Kidney (tissue), 14 donors: ENCODE data around the gene B4GALNT3. TPM values are rescaled to one million over a fixed set of nuclear protein-coding genes. Genes with fewer than 3 reads are reported as not detected.

Source experiments
- DNase-seq, 5 donors: peaks; one replicate each; pipeline ENCODE4 v3.0.0-alpha.2; 2013 to 2020
- FAIRE-seq: peaks from 2 replicates; lab custom pipeline; 2012; peaks lifted over from hg19 to GRCh38; lab: Jason Lieb, UNC
- H3K27ac ChIP-seq, 2 donors: one replicate each; pipeline ENCODE4 v1.7.0; 2013; ENCODE audit warnings: low read depth in 2 of 2, low read length in 2 of 2, inconsistent platforms in 1 of 2
- H3K27me3 ChIP-seq: one replicate; pipeline ENCODE4 v1.7.1; 2013; ENCODE audit warnings: low read length, inconsistent platforms; ENCODE audit not compliant: control insufficient read depth, insufficient read depth
- H3K36me3 ChIP-seq, 3 donors: one replicate each; pipeline versions ENCODE4 v1.7.0 to v1.7.1; 2013; ENCODE audit warnings: low read length in 3 of 3, control low read depth in 1 of 3, inconsistent platforms in 1 of 3; ENCODE audit not compliant: insufficient read depth in 3 of 3, control insufficient read depth in 2 of 3
- H3K4me1 ChIP-seq, 3 donors: one replicate each; pipeline versions ENCODE4 v1.7.0 to v1.7.1; 2013; ENCODE audit warnings: low read length in 3 of 3, inconsistent platforms in 1 of 3, low read depth in 1 of 3; ENCODE audit not compliant: control insufficient read depth in 2 of 3, insufficient read depth in 2 of 3
- H3K4me3 ChIP-seq, 3 donors: one replicate each; pipeline versions ENCODE4 v1.7.0 to v1.8.1; 2013; ENCODE audit warnings: low read length in 3 of 3, control low read depth in 1 of 3, inconsistent platforms in 1 of 3
- H3K9ac ChIP-seq, 3 donors: one replicate each; pipeline versions ENCODE4 v1.7.0 to v1.7.1; 2013; ENCODE audit warnings: low read length in 3 of 3, control low read depth in 1 of 3, inconsistent platforms in 1 of 3
- H3K9me3 ChIP-seq, 3 donors: one replicate each; pipeline versions ENCODE4 v1.7.0 to v1.7.1; 2013; ENCODE audit warnings: low read length in 3 of 3, control low read depth in 1 of 3, inconsistent platforms in 1 of 3; ENCODE audit not compliant: control insufficient read depth in 2 of 3, insufficient read depth in 1 of 3
- CTCF ChIP-seq: IDR thresholded peaks from 3 replicates; pipeline ENCODE4 v1.5.1; 2012; ENCODE audit warnings: mild to moderate bottlenecking, moderate library complexity, borderline replicate concordance; ENCODE audit not compliant: insufficient read depth; ENCODE audit errors: extremely low read depth
- intact Hi-C: fragments of 100-400 bp; cut with DNase I; formaldehyde crosslinking; loops from one replicate; pipeline ENCODE4 v1.11.1; 2022
- polyA plus RNA-seq: library from polyadenylated mRNA; stranded (reverse); fragments of 350-450 nt; fragmentation: Illumina TruSeq; extraction: RNeasy Lipid Tissue Mini Kit (QIAGEN cat#74804); gene quantifications from one replicate; pipeline ENCODE4 v1.2.3, GENCODE V29; 2014; ENCODE audit warnings: low read depth, low replicate concordance; ENCODE audit not compliant: insufficient read depth
- total RNA-seq: library from RNA; stranded (reverse); fragmentation: NEBNext Ultra II Directional; extraction: Animal tissue kit (Norgen Biotek cat#: 25700); gene quantifications from one replicate; pipeline ENCODE4 v1.2.1, GENCODE V29; 2021
- donor health status: control.
- donor health status: control.
- donor health status: control.
- donor health status: control.
- donor health status: control.
- donor health status: DM: yes; HTN: yes; CAD: no.
- donor health status: Normal renal cell carcinoma (clear cell type).

B4GALNT3 gene
- total and polyA plus RNA-seq, 2 donors from 2014 or later, result 11.3 to 12.5 TPM

- FAIRE-seq (no peak), DNase-seq (no peak)
- Histone ChIP-seq H3K4me3 (no peak overlapping the region), H3K36me3 (no peaks in the 10 kb centered on the region), H3K9me3 (no peaks in the 10 kb centered on the region), H3K9ac (no peak overlapping the region), H3K4me1 (no peaks in the 10 kb centered on the region), H3K27ac (no peak overlapping the region), H3K27me3 (no peaks in the 10 kb centered on the region)
- intact Hi-C loops, result no loop called here
- TF ChIP-seq CTCF, result no peak
Observed at GRCh38 chr12:554001-554285, 94.2 kb downstream of the B4GALNT3 start.

- Histone ChIP-seq H3K27ac (no peak overlapping the region), H3K36me3 (no peaks in the 10 kb centered on the region), H3K27me3 (no peaks in the 10 kb centered on the region), H3K4me1 (no peaks in the 10 kb centered on the region), H3K9ac (no peak overlapping the region), H3K9me3 (no peaks in the 10 kb centered on the region), H3K4me3 (no peak overlapping the region)
- TF ChIP-seq CTCF, result no peak
- intact Hi-C loops, result no loop called here
- FAIRE-seq (no peak), DNase-seq (no peak)
Observed at GRCh38 chr12:556498-556897, 96.8 kb downstream of the B4GALNT3 start.

- intact Hi-C loops, result no loop called here
- TF ChIP-seq CTCF, result no peak
- Histone ChIP-seq H3K36me3 (no peaks in the 10 kb centered on the region), H3K4me3 (no peak overlapping the region), H3K9me3 (no peaks in the 10 kb centered on the region), H3K4me1 (no peaks in the 10 kb centered on the region), H3K27ac (no peak overlapping the region), H3K9ac (no peak overlapping the region), H3K27me3 (no peaks in the 10 kb centered on the region)
- no peak for DNase-seq
- FAIRE-seq, result no peak
Observed at GRCh38 chr12:558580-558979, 98.8 kb downstream of the B4GALNT3 start.

GRCh38 chr12:559208-559905, 99.6 kb downstream of the B4GALNT3 start:
- no peaks in the 10 kb centered on the region for H3K9me3 ChIP-seq
- H3K27ac ChIP-seq, result no peak overlapping the region
- FAIRE-seq, result no peak
- H3K4me3 ChIP-seq, result no peak overlapping the region
- no peaks in the 10 kb centered on the region for H3K27me3 ChIP-seq
- H3K36me3 ChIP-seq, result no peaks in the 10 kb centered on the region
- TF ChIP-seq CTCF, result no peak
- H3K4me1 ChIP-seq, result no peaks in the 10 kb centered on the region
- no peak overlapping the region for H3K9ac ChIP-seq
- DNase-seq, result no peak
- intact Hi-C loops, result no loop called here
